ENCODE measurements around the gene LTO1. TPM values are rescaled to one million over a fixed set of nuclear protein-coding genes. Genes with fewer than 3 reads are reported as not detected.

LTO1 gene
- total and polyA plus RNA-seq, 2 of the 13 experiments (the other 11 are each of a cell fraction or from before 2014, with no cell fraction given) = 11.8 to 15.0 TPM

DNA sequence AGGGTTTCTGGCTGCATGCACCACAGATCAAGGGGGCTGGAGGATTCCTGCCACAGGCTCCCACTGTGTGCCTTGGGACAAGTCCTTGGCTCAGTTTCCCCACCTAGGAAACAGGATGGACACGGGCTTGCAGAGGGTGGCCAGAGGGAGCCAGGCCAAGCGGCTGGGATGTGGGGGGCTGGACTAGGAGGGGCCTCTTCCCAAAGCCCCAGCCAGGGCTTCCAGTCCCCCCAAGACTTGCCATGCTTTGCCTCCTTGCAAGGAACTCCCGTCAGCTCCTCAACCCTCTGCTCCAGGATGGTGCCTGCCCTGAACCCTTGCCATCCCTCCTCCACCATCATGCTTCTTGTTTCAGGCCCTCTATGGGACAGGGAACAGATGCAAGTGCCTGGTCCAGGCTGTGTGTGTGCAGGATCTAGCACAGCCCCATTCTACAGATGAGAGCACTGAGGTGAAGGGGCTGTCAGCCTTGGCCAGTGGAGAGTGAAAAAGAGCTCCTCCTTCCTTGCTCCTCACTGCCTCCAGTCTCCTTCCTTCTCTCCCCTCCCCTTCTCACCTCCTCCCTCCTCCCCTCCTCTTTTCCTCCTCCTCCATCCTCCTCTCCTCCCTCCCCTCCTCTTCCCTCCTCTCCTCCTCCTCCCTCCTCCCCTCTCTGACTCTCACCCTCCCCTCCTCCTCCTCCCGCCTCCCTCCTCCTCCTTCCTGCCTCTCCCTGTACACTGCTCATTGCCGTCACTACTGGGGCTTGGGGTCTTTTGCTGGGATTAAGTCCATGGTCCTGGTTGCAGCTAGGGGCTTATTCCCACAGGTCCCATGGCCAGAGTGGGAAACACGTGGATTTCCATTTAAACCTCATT is 42.0 kb upstream of the LTO1 start:
- Histone ChIP-seq H3K9ac (ENCODE audit: insufficient read depth, low read depth, low read length) (no peak overlapping the region), H3K4me1 (ENCODE audit: insufficient read depth, low read length) (no peaks in the 10 kb centered on the region), H3K27ac (ENCODE audit: extremely low read length, insufficient read depth, low read length) (no peak overlapping the region), H2AFZ (ENCODE audit: low read length) (no peak overlapping the region), H3K9me3 (ENCODE audit: low read length) (no peaks in the 10 kb centered on the region), H3K4me3 (replicated peaks in 1 of 3; ENCODE audit: insufficient read depth in 1 of 3, low read depth in 2 of 3, low read length in 3 of 3) (no peak overlapping the region), H3K27me3 (ENCODE audit: control insufficient read depth in 1 of 2, insufficient read depth in 2 of 2, low read length in 2 of 2) (peaks cover 2 to 47% of the 10 kb centered on the region in 2 experiments; a peak in 4 of 5 replicates), H3K4me2 (ENCODE audit: low read depth, low read length) (no peak overlapping the region), H4K20me1 (ENCODE audit: insufficient read depth, low read length) (no peaks in the 10 kb centered on the region), H3K79me2 (ENCODE audit: insufficient read depth, low read length) (no peaks in the 10 kb centered on the region), H3K36me3 (replicated peaks in 1 of 2; ENCODE audit: control insufficient read depth in 1 of 2, insufficient read depth in 2 of 2, low read length in 2 of 2) (no peaks in the 10 kb centered on the region)
- no TSS peak for BruUV-seq (replicated peaks)
- CTCF ChIA-PET (ENCODE audit: low intra/inter-chr PET ratio, low total read pairs) = interaction anchor here (2.0 to 2.1 kb wide), 2 partner anchors 32 to 84 kb away, joined by 8 to 9 read pairs; no protein-coding TSS in a partner anchor
- DNase-seq (ENCODE audit: low spot score) (no peak), FAIRE-seq (no peak), ATAC-seq (no peak)
- intact Hi-C loops (cut with micrococcal nuclease; ENCODE audit: unreplicated experiment) = no loop called here
- 23% methylated on average over 4 of the region's 6 CpGs for WGBS (ENCODE audit: low lambda C conversion rate)
- POLR2A ChIA-PET = no interaction called here
- TF ChIP-seq, protein P1, sequence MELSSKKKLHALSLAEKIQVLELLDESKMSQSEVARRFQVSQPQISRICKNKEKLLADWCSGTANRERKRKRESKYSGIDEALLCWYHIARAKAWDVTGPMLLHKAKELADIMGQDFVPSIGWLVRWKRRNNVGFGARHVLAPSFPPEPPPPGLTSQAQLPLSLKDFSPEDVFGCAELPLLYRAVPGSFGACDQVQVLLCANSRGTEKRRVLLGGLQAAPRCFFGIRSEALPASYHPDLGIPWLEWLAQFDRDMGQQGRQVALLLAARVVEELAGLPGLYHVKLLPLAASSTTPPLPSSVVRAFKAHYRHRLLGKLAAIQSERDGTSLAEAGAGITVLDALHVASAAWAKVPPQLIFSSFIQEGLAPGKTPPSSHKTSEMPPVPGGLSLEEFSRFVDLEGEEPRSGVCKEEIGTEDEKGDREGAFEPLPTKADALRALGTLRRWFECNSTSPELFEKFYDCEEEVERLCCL (CRISPR knock-in tag; IDR thresholded peaks at IDR 0.05; ENCODE audit: borderline replicate concordance) = no peak
- TF ChIP-seq KAT7 (CRISPR knock-in tag; IDR thresholded peaks at IDR 0.05; ENCODE audit: borderline replicate concordance) = no peak
- TF ChIP-seq, protein P2, sequence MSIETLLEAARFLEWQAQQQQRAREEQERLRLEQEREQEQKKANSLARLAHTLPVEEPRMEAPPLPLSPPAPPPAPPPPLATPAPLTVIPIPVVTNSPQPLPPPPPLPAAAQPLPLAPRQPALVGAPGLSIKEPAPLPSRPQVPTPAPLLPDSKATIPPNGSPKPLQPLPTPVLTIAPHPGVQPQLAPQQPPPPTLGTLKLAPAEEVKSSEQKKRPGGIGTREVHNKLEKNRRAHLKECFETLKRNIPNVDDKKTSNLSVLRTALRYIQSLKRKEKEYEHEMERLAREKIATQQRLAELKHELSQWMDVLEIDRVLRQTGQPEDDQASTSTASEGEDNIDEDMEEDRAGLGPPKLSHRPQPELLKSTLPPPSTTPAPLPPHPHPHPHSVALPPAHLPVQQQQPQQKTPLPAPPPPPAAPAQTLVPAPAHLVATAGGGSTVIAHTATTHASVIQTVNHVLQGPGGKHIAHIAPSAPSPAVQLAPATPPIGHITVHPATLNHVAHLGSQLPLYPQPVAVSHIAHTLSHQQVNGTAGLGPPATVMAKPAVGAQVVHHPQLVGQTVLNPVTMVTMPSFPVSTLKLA (IDR thresholded peaks at IDR 0.05) = peak; percentile 24; the same call in 1 of the 2 replicates
- TF ChIP-seq, protein P3, sequence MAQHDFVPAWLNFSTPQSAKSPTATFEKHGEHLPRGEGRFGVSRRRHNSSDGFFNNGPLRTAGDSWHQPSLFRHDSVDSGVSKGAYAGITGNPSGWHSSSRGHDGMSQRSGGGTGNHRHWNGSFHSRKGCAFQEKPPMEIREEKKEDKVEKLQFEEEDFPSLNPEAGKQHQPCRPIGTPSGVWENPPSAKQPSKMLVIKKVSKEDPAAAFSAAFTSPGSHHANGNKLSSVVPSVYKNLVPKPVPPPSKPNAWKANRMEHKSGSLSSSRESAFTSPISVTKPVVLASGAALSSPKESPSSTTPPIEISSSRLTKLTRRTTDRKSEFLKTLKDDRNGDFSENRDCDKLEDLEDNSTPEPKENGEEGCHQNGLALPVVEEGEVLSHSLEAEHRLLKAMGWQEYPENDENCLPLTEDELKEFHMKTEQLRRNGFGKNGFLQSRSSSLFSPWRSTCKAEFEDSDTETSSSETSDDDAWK (CRISPR knock-in tag; IDR thresholded peaks at IDR 0.05) = no peak
- in situ Hi-C loops (cut with HindIII; ENCODE audit: extremely low pct_ligation_motif_present, low pct_unique_long_range_greater_than_20kb) = loop anchor here (10.0 kb wide), 1 partner anchor 478 kb away; no protein-coding TSS in a partner anchor

Data from HepG2 (cell line).